NCI-H128 (cell line): ENCODE measurements around the gene CHMP6.

ENCODE experiments used
- DNase-seq: peaks from one replicate; lab custom pipeline; 2025; ENCODE audit not compliant: unreplicated experiment; lab: John Stamatoyannopoulos, UW

CHMP6 gene

DNA sequence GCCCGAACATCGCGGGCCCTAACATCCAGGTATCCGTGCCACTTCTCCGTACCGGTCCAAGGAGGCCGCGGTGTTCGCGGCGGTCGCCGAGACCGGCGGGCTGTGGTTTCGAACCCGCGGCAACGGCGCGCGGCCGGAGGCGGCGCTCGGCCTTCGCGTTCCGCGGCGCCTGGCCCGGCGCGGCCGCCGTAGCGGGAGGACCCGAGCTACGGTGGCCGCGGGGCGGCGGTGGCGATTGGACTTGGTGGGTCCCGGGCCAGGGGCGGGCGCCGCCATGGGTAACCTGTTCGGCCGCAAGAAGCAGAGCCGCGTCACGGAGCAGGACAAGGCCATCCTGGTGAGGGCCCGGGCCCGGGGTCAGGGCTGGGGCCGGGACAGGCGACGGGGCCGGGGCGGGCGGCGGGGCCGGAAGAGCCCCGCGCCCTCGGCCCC, at the start of gene CHMP6:
CHMP6 (plus strand) TSS at position 197 of the 432 bp plus-strand sequence; CDS start at position 275, 78 bp downstream.
- peak; percentile 24 for DNase-seq

GRCh38 chr17:80942423-80943345, 49.0 kb upstream of the CHMP6 start:
- DNase-seq: no peak

- no peak for DNase-seq
Measured at GRCh38 chr17:80943346-80944145, 48.1 kb upstream of the CHMP6 start.

DNA sequence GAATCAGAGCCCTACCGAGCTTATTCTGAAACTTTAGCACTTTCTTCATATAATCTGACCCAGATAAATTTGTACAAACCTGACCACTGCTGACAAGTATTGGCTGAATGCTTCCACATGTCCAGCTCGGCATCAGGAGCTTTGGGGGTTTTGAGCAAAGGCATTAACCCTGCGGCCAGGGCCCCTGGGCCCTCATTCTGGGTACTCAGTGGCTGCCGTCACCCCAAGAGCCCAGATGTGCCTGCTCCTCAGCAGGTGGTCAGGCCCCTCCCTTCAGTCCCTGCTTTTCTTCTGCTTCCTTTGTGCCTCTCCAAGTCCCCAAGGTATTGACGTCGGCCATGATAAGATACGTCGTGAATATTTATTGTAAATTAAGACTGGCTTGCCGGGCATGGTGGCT, 47.3 kb upstream of the CHMP6 start:
- DNase-seq: no peak

DNA sequence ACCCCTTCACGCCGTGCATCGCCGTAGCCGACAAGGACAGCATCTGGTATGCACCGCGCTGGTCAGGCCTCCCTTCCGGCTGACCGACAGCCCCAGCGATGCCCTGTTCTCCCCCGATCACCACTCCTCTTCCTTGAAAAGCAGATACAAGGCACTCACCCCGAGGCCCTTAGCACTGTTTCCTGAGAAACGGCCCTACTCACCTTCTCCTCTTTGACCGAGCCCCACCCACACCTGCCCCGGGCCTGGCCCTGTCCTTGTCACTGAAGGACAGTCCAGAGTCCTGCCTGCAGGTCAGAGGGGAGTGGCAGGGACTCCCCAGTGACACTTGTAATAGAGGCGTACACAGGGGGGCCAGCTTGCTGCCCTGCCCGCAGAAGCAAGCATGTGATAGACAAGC, 45.9 kb upstream of the CHMP6 start:
- DNase-seq: no peak

DNA sequence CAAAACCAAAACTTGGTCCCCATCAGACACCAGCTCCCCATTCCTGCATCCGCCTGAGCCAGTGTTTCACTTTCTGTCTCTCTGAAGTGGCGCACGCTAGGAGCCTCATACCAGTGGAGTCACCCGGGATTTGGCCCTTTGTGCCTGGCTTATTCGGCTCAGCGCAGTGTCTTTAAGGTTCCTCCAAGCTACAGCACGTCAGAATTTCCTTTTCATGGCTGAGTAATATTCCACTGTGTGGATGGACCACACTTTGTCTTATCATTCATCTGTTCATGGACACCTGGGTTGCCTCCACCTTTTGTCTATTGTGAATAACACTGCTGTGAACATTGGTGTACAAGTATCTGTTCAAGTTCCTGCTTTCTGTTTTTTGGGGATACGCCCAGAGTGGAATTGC, 45.2 kb upstream of the CHMP6 start:
- DNase-seq: no peak

- no peak for DNase-seq
Measured at GRCh38 chr17:80947200-80947940, 44.3 kb upstream of the CHMP6 start.

- DNase-seq: no peak
Measured at GRCh38 chr17:80948019-80948975, 43.3 kb upstream of the CHMP6 start.

GRCh38 chr17:80948976-80949450, 42.6 kb upstream of the CHMP6 start:
- DNase-seq: no peak

DNA sequence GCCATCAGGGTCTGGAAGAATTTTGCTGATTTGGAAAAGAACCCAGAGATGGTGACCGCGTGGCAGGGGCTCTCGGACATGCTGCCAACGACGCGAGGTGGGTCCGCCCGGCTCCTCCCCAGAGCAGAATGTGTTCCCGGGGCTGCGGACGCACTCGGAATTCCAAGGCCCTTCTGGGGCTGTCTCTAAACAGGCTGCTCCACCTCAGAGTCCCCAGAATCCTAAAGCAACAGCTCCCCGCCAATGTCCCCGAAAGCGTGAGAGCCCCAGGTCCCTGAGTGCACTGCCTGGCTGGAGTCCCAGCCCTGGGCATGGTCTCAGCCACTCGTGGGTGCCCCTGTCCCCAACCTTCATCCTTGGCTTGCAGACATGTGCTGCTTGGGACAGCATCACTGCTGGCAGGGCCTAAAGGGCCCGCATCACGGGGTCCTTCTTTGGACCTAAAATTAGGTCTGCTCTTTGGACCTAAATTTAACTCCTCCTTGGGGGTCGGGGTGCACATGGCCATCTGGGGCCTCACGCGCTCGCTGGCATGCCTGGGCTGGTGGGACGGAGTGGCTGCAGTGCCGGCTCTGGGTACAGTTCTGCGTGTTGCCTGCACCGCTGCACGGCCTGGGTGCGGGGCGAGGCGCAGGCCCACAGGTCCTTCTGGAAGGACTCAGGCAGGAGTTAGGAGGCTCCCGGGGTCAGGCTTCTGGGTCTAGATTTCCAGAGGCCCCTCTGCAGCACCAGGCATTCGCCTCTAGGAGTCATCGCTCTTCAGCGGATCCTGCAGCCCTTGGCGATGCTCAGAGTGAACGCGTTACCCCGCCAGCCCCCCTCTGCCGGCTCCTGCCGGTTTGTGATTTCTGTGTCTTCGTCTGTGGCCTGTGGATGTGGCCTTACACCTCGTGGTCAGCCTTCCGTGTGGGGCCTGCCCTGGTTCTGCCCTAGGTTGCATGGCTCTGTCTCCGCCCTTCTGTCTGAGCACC, 41.9 kb upstream of the CHMP6 start:
- DNase-seq: no peak

DNA sequence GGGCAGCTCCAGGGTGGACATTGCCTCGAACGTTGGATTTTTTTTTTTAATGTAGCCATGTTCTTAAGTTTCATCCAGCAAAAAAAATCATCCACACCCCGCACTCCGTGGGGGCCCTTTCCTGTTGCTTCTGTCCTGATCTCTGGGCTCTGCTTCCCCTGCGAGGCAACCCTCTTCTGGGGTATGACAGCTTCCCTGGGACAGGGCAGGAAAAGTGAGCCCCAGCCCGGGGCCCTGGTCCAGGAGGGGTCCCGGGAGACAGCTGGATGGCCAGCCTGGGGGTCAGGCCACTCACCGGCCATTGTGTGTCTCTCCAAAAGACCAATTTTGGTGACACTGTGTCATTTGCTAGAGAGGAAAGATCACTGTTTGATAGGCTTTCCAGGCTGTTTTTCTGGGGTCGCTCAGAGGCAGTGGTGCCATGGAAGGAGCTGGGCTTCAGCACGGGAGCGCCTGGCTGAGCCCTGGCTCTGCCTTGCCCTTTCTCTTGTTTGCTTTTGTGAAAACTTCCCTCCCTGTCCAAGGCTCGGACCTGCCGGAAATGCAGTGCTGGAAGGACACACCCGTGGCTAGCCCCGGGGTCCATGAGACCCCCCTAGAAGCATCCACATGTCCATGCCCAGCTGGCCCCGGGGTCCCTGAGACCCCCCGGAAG, 41.0 kb upstream of the CHMP6 start:
- no peak for DNase-seq

GRCh38 chr17:80951121-80952090, 40.2 kb upstream of the CHMP6 start:
- DNase-seq: no peak

- no peak for DNase-seq
Measured at GRCh38 chr17:80952291-80952690, 39.4 kb upstream of the CHMP6 start.

DNA sequence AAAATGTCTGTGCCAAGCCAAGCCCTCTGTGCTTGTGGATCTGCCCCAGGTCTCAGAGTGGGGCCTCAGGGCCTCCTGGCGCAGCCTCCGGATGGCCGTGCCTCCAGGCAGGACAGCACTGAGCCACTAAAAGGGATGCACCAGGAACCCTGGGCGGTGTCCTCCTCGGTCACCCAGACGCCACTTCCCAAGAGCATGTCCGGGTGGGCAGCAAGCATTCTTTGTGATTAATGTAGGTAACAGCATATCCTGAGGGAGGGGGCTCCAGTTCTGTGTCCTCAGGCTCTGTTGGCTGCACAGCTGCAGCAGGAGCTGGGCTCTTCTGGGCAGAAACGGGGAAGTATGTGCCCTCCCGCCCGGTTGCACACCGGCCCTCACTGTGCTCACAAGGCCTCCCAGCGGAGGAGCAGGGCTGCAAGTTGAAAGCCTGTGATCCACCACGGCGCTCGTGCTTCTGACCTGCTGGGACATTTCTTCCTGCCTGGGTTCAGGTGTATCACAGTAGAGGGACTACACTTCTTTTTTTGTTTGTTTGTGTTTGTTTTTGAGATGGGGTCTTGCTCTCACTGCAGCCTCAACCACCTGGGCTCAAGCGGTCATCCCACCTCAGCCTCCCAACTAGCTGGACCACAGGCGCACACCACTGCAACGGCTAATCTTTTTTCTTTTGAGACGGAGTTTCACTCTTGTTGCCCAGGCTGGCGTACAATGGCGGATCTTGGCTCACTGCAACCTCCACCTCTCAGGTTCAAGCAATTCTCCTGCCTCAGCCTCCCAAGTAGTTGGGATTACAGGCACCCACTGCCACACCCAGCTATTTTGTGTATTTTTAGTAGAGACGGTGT, 37.9 kb upstream of the CHMP6 start:
- DNase-seq: no peak

DNA sequence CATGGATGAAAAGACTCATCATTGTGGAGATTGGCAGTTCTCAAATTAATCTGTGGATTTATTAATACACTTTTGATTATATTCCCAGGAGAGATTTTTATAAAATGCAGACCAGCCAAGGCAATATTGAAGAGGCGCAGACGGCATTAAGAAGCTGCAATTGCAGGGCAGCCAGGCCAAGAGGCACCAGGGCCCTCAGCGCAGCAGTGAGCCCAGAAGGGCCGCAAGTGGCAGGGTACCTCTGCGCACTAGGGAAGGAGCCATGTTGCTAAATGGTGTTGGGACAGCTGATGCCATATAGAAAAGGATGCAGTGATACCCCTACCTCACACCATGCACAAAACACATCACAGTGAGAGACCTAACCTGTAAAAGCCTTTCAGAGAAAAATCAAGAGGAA, 36.6 kb upstream of the CHMP6 start:
- no peak for DNase-seq

- DNase-seq: no peak
Measured at GRCh38 chr17:80955671-80956280, 35.9 kb upstream of the CHMP6 start.
